ENCODE measurements around the gene LRIG1. TPM values are rescaled to one million over a fixed set of nuclear protein-coding genes. Genes with fewer than 3 reads are reported as not detected.

LRIG1 gene
- total RNA-seq, 2 donors from 2014 or later: 28.2 to 39.1 TPM

DNA sequence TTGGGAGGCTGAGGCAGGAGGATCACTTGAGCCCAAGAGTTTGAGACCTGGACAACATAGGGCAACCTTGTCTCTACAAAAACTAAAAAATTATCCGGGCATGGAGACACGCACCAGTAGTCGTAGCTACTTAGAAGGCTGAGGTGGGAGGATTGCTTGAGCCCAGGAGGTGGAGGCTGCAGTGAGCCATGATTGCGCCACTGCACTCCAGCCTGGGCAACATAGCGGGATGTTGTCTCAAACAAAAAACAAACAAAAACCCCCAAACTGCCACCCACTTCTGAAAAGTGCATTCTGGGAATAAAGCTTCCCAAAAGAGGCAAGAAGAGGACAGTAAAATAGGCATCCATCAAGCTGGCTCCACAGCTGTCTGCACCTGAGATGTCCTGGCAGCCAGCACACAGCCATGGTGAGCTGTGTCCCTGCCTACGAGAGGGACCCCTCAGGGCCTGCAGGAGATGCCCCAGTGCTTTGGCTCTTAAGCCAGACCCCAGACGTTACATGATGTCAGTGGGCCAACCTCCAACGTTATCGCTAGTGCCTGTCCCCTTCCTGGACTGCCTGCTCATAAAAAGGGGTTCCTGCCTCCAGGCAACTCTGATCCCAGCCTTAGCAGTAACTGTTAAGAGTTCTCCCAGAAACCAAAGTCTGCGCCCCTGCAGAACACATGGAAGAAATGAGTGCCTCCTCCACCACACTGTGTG, 101.1 kb downstream of the LRIG1 start:
- ATAC-seq (no peak), DNase-seq (ENCODE audit: low spot score in 2 of 2) (no peak)
- Mint-ChIP-seq H3K27ac (peak overlapping the region in 1 of 2 donors; percentile 88), H3K36me3 (peaks cover 8 to 13% of the 10 kb centered on the region in 2 donors), H3K9me3 (no peaks in the 10 kb centered on the region)

DNA sequence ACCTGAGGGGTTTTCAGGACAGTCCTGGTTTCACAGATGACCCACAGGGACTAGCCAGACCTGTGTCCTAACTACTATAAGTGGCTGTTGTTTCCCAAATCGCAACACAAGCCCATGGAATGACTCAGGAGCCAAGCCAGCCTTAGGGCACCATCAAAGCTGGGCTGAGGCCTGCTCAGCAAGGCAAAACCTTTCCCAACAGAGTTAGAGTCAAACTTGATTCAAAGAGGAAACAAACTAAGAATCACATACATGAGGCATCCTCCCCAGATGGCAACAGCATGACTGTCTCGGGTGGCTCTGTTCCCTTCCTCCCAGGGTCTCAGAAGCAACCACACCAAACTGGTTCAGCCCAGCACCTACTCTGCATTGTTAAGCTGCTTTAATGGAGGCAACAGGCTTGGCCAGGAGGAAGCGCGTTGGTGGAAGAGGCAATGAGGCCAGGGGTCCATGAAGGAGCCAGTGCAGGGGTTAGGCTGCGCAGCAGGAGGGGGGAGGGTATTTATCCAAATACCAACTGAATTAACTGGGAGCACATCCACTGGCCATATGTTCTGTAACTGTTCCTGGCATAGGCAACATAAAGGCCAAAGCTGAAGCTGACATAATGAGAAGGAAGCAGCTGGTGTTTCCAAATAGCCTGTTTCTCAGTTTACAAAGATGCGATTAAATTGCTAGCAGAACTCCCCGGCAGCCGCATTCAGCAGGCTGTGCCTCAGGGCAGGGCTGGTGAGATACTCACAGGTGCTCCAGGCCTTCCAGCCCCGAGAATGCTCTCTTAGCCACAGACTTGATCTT, 102.4 kb downstream of the LRIG1 start:
- DNase-seq (ENCODE audit: low spot score in 2 of 2) (no peak), ATAC-seq (no peak)
- Mint-ChIP-seq H3K36me3 (peaks cover 13 to 25% of the 10 kb centered on the region in 2 donors), H3K9me3 (no peaks in the 10 kb centered on the region), H3K27ac (peak overlapping the region in 1 of 2 donors; percentile 88)

DNA sequence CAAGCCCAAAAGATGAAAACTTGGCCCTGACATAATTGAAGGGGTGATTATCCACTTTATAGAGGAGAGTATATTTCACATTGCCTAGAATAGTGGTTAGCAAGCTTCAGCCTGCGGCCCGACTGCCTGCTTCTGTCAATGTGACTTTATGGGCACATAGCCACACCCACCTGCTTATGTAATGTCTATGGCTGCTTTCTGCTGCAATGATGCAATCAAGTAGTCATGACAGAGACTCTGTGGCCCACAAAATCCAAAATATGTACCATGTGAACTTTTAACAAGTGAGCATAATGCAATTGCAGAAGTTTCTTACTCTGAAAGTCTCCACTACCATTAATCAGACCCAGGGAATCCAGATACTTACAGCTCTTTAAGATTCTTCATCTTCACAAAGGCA, 103.1 kb downstream of the LRIG1 start:
- no peak for ATAC-seq
- DNase-seq (ENCODE audit: low spot score in 2 of 2): no peak
- Mint-ChIP-seq H3K9me3 (no peaks in the 10 kb centered on the region), H3K27ac (peak overlapping the region in 1 of 2 donors; percentile 75), H3K36me3 (peaks cover 17 to 32% of the 10 kb centered on the region in 2 donors)

DNA sequence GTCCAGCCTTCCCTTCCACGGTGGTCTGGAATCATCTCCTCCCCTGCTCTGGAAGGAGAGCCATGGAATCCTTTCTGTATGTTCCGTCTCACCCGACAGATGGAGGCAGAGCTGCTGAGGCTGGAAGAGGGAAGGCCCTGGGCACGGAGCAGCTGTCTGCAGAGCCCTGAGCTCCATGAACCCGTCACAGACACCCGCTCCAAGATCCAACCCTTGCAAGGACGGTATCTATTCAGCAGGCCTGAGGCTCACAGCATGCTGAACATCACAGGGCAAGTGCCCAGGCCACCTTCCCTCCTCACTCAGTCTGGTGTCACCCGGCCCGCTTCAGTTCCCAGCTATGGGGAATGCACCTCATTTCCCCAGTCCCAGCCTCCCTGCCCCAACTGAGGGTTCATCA, 103.9 kb downstream of the LRIG1 start:
- H3K9me3 Mint-ChIP-seq: no peaks in the 10 kb centered on the region
- ATAC-seq (no peak), DNase-seq (ENCODE audit: low spot score in 2 of 2) (no peak)
- peaks cover 25 to 40% of the 10 kb centered on the region in 2 donors for H3K36me3 Mint-ChIP-seq
- peak overlapping the region; percentile 44 to 49 for H3K27ac Mint-ChIP-seq

DNA sequence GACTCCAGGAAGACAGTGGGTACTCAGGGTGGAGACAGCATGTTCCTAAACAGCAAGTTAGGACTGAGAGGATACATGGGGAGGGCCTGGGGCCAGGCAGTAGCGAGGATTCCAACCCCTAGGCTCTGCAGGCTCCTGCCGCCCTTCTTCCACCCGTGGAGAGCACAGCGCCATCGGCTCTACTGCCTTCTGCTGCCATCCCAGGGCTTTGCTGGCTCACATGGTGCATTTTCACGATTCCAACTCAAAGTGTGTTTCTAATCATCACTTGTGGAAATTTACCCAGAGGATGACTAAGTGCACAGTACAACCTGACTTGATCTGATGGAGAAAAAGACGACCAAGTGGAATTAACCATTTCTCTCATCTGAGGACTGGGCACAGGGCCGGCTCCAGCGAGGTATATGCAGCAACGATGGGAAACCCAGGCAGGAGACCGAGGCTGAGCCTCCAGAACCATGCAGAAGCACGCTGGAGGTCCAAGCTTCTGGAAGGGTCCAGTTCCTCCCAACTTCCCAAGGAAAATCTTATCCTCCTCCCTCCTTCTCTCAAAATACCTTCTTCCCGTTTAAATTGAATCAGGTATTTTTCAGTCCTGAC, 104.6 kb downstream of the LRIG1 start:
- DNase-seq (ENCODE audit: low spot score in 2 of 2): no peak
- peak overlapping the region in 1 of 2 donors; percentile 49 for H3K27ac Mint-ChIP-seq
- peaks cover 27 to 43% of the 10 kb centered on the region in 2 donors for H3K36me3 Mint-ChIP-seq
- no peaks in the 10 kb centered on the region for H3K9me3 Mint-ChIP-seq
- no peak for ATAC-seq

DNA sequence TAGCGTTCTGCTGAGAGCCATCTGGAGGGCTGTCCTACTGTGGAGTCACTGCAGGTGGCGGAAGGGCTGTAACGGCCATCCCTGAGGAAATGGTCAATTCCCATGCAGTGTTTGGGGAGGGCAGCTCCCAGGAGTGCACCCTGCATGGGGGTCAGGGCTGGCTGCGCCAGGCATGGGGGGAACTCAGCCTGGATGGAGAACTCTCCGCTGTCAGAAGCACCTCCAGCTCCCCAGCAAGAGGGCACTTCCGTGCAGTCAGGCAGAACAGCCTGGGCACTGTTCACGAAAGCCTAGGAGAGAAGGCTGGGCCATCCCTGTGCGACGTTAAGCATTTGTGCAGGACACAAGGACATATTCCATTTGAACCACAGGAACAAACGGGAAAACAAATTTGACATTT, 105.2 kb downstream of the LRIG1 start:
- no peak for ATAC-seq
- Mint-ChIP-seq H3K27ac (peak overlapping the region in 1 of 2 donors; percentile 88), H3K36me3 (peaks cover 27 to 43% of the 10 kb centered on the region in 2 donors), H3K9me3 (no peaks in the 10 kb centered on the region)
- no peak for DNase-seq (ENCODE audit: low spot score in 2 of 2)

DNA sequence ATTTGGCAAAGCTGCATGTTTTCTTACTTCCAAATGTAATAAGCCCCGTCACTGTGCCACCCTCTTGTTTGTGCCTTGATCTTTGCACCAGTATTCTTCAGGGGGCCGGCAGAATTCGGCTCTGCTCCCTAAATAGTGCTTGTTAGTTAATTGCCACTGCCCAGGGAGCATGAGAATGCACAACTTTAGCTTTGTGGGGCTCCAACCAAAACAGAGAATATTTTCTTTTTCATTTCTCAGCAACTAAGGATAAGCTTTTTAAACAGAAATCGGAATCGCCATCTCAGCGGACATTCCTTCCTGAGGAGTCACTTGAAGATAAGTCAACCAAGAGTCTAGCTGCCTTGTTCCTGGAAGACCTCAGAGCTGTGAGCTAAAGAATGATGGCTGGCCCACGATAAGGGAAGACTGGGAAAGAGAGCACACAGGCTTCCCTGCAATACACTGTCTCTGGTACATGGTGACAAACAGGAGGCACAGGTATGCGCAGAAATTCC, 106.0 kb downstream of the LRIG1 start:
- Mint-ChIP-seq H3K27ac (peak overlapping the region in 1 of 2 donors; percentile 88), H3K9me3 (no peaks in the 10 kb centered on the region), H3K36me3 (peaks cover 27 to 43% of the 10 kb centered on the region in 2 donors)
- no peak for DNase-seq (ENCODE audit: low spot score in 2 of 2)
- ATAC-seq: no peak

DNA sequence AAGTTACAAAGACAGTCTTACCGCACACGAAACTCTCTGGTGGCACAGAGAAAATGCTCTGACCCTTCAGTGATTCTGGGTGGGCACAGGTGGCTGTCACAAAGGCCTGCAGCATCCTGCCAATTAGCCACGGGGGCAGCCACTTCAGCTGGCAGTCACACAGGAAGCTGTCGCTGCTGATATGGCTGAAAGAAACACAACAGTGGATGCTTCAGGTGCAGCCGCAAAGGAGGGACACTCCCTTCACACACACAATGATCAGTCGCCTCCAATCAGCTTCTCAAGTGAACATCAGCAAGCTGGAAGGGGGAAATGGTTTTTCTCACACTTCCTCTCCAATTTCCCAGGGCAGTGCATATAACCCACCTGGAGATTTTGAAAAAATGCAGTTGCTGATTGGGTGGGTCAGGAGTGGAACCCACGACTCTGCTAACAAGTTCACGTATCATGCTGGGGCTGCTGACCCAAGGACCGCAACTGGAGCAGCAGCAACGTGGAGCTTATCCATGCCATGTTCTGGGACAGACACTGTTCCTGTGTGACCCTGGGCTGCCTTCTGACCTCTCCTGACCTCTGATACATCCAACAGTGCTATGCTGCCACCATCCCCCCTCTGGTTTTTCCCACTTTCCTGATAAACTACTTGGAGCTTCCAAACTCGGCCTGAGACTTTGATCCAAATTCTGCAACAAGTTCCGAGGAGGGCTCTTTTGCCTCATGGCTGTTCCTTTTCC, 106.6 kb downstream of the LRIG1 start:
- no peak for DNase-seq (ENCODE audit: low spot score in 2 of 2)
- peak overlapping the region; percentile 88 to 90 for H3K27ac Mint-ChIP-seq
- ATAC-seq: peak; percentile 76 to 96

DNA sequence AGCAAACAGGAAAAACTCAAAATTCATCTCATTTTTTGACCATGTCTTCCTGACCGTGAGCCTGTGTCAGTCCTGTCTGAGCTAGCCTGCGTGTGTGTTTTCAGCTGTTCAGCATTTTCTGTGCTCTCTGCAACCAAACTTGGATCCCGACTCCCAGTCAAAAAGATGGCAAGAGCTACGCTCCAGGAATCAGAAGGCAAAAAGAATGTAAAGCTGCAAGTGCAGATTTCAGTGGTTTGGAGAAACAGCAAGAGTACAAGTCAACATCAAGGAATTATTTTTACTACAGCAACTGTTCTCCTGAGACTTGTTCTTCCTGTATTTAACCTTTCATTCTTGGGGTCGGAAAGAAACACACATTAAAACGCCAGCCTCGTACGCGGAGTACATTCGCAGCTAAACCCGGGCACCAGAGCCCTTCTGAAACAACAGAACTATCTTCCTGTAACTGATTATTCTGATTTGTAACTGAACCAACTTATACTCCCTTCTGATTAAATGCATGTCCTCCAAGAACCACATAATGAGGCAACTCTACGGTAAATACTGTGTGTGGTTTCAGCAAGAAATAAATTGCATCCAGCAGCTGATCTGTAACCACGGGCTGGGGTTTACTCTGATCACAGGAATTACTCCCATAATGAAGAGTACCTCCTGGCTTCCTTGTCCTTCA, 107.4 kb downstream of the LRIG1 start:
- H3K27ac Mint-ChIP-seq: peak overlapping the region; percentile 88 to 90
- peak in 1 of 2 donors; percentile 58 for ATAC-seq
- peaks cover 27 to 54% of the 10 kb centered on the region in 2 donors for H3K36me3 Mint-ChIP-seq
- H3K9me3 Mint-ChIP-seq: peaks cover under 1 to 2% of the 10 kb centered on the region in 2 donors
- DNase-seq (ENCODE audit: low spot score in 2 of 2): no peak

More for the DNA sequence above, 106.6 kb downstream of the LRIG1 start:
- H3K36me3 Mint-ChIP-seq: peaks cover 27 to 48% of the 10 kb centered on the region in 2 donors
- no peaks in the 10 kb centered on the region for H3K9me3 Mint-ChIP-seq

DNA sequence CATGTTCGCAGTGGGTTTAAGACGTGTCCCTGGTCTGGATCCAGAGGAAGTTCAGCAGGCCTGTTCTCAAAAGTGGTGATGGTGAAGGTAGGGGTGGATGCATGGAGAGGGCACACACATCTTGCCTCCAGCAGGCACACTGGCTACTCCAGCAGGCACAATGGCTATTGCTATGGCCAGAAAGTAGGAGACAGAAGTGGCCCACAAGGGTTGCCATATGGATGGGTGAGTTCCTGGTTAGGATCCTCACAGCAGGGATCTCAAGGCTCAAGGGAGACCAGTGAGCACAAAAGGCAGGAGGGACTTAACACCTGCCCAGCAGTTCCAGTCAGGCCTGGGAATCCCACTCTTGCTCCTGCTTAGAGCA, 107.9 kb downstream of the LRIG1 start:
- Mint-ChIP-seq H3K36me3 (peaks cover 27 to 58% of the 10 kb centered on the region in 2 donors), H3K9me3 (peaks cover 5% of the 10 kb centered on the region in 2 donors), H3K27ac (peak overlapping the region; percentile 88 to 90)
- ATAC-seq (no peak), DNase-seq (ENCODE audit: low spot score in 2 of 2) (no peak)

DNA sequence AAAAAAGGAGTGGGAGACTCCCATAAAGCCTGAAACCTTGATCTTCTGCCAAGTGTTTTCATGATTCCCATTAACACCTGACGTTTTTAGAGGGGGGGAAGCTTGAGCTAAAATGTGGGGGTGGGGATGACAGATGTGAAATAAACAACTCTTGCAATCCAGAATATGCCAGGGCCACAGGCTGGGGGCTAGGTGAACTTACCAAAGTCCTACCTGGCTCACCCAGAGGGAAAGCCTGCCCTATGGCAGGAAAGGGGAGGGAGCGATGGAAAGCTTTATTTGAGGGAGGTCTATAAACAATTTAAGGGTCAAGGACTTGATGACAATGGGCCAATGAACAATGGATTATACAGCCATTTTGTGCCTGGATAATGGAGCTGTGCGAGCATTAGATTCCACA, 108.3 kb downstream of the LRIG1 start:
- peak overlapping the region; percentile 87 to 88 for H3K27ac Mint-ChIP-seq
- peaks cover 25 to 58% of the 10 kb centered on the region in 2 donors for H3K36me3 Mint-ChIP-seq

DNA sequence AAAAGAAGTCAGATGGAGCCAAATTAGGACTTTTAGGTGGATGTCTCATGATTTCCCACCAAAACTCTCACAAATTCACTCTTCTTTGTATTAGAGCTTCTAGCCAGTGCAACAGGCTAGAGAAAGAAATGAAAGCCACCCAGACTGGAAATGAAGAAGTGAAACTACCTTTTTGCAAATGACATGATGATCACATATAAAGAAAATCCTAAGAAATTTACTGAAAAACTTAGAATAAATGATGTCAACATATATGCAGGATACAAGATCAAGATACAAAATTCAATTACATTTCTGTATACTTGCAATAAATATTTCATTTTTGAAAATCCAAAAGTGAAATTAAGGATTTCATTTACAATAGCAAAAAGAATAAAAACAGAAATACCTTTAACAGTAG, 110.8 kb downstream of the LRIG1 start:
- peaks cover 5% of the 10 kb centered on the region in 2 donors for H3K9me3 Mint-ChIP-seq
- H3K36me3 Mint-ChIP-seq: peaks cover 42 to 72% of the 10 kb centered on the region in 2 donors
- no peak overlapping the region for H3K27ac Mint-ChIP-seq
- no peak for DNase-seq (ENCODE audit: low spot score in 2 of 2)
- ATAC-seq: no peak

More for the DNA sequence above, 108.3 kb downstream of the LRIG1 start:
- DNase-seq (ENCODE audit: low spot score in 2 of 2) (no peak), ATAC-seq (no peak)
- H3K9me3 Mint-ChIP-seq: peaks cover 5% of the 10 kb centered on the region in 2 donors

DNA sequence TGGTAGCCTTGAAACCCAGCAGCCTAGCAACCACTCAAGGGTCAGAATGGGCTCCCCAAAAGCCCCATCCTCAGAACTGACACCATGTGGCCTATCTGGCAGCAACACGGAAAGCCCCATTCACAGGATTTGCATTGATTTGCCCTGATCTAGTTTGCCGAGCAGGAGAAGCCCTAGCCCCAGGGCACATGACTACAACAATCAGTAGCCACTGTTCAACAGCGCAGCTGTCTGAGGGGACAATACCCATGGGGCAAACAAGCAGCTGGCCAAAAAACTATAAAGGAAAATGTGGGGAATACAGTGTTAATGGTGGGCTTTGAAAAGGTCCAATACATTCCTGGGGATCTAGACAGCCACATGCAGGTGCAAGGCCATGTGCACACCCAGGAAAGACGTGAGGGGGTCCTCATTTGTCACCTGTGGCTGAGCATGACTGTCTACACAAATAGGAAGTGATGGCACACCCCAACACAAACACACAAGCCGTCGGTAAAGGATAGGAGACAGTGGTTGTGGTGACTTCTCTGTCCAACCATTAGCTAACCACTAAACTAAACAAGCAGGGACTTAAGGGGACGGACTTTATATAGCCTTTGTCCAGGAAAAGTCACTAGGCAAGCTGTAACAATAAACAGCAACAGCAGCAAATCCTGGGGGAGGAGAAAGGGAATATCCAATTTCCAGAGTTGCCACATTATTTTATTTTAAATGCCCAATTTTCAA, 113.7 kb downstream of the LRIG1 start:
- no peak for ATAC-seq
- H3K27ac Mint-ChIP-seq: peak overlapping the region in 1 of 2 donors; percentile 68
- DNase-seq (ENCODE audit: low spot score in 2 of 2): no peak
- H3K9me3 Mint-ChIP-seq: peaks cover 5% of the 10 kb centered on the region in 2 donors
- H3K36me3 Mint-ChIP-seq: peaks cover 49 to 62% of the 10 kb centered on the region in 2 donors

DNA sequence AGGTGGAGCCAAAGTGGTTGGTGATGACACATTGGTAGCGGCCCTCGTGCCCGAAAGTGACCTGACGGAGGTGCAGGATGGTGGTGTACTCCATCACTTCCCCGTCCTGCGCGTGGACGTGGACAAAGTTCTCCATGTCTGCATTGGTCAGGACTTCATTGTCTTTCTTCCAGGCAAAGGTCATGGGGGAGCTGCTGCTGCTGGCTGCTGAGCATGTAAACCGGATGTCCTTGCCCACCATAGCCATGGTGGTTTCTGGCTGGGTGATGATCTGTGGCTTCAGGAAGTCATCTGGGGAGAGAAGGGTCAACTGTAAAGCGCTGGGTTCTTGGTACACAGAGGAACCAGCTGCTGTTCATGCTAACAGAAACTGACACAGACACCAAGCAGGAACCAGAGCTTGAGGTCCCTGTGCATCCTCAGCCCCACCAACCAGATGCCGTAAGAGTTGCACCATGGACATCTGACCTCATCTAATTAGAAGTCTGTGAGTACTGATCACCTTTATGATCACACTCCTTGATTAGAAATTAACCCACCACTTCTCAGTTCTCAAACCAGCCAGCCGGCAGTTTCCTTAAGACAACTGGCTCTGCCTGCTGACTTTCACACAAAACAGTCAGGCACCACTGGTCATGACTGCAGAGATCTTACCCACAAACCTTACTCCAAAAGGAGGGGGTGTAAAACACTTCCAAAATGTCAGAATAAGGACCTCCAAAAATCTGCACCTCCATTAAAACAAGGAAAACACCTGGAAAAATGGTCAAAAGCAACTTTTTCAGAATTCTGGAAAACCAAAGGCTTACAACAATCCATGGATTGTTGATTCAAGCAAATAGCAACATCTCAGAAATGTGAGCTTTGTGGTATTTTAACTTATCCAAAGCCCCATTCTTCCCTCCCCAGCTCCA, 114.6 kb downstream of the LRIG1 start:
- H3K27ac Mint-ChIP-seq: peak overlapping the region in 1 of 2 donors; percentile 72
- H3K36me3 Mint-ChIP-seq: peaks cover 47 to 57% of the 10 kb centered on the region in 2 donors
- peaks cover 5% of the 10 kb centered on the region in 2 donors for H3K9me3 Mint-ChIP-seq
- DNase-seq (ENCODE audit: low spot score in 2 of 2): no peak
- ATAC-seq: no peak
